ENCODE results near the gene WWOX.

The WWOX gene

GRCh38 chr16:79170555-79171246 lies 1071.2 kb downstream of the WWOX start:
- no peak for DNase-seq (ENCODE audit: low read depth in 3 of 3)

GRCh38 chr16:79171504-79171903 lies 1072.0 kb downstream of the WWOX start:
- no peak for DNase-seq (ENCODE audit: low read depth in 3 of 3)

- DNase-seq (ENCODE audit: low read depth in 3 of 3), result no peak
Measured at GRCh38 chr16:79171931-79172705, 1072.7 kb downstream of the WWOX start.

- DNase-seq (ENCODE audit: low read depth in 3 of 3), result no peak
Measured at GRCh38 chr16:79172976-79173500, 1073.6 kb downstream of the WWOX start.

GRCh38 chr16:79173919-79174318 lies 1074.5 kb downstream of the WWOX start:
- DNase-seq (ENCODE audit: low read depth in 3 of 3), result no peak

GRCh38 chr16:79175286-79176057 lies 1076.0 kb downstream of the WWOX start:
- no peak for DNase-seq (ENCODE audit: low read depth in 3 of 3)

GRCh38 chr16:79177018-79177417 lies 1077.6 kb downstream of the WWOX start:
- no peak for DNase-seq (ENCODE audit: low read depth in 3 of 3)

GRCh38 chr16:79181419-79181818 lies 1082.0 kb downstream of the WWOX start:
- DNase-seq (ENCODE audit: low read depth in 3 of 3), result no peak

GRCh38 chr16:79182616-79183015 lies 1083.2 kb downstream of the WWOX start:
- DNase-seq (ENCODE audit: low read depth in 3 of 3), result no peak

- DNase-seq (ENCODE audit: low read depth in 3 of 3), result no peak
Measured at GRCh38 chr16:79183571-79183970, 1084.1 kb downstream of the WWOX start.

- DNase-seq (ENCODE audit: low read depth in 3 of 3), result no peak
Measured at GRCh38 chr16:79184464-79185030, 1085.1 kb downstream of the WWOX start.

- DNase-seq (ENCODE audit: low read depth in 3 of 3), result no peak
Measured at GRCh38 chr16:79185711-79186110, 1086.3 kb downstream of the WWOX start.

GRCh38 chr16:79186196-79186595 lies 1086.7 kb downstream of the WWOX start:
- DNase-seq (ENCODE audit: low read depth in 3 of 3), result no peak

GRCh38 chr16:79188115-79188738 lies 1088.8 kb downstream of the WWOX start:
- no peak for DNase-seq (ENCODE audit: low read depth in 3 of 3)

- no peak for DNase-seq (ENCODE audit: low read depth in 3 of 3)
Measured at GRCh38 chr16:79188739-79189122, 1089.3 kb downstream of the WWOX start.

- no peak for DNase-seq (ENCODE audit: low read depth in 3 of 3)
Measured at GRCh38 chr16:79190542-79190941, 1091.1 kb downstream of the WWOX start.

GRCh38 chr16:79191933-79192332 lies 1092.5 kb downstream of the WWOX start:
- no peak for DNase-seq (ENCODE audit: low read depth in 3 of 3)

- no peak for DNase-seq (ENCODE audit: low read depth in 3 of 3)
Measured at GRCh38 chr16:79192904-79193303, 1093.5 kb downstream of the WWOX start.

- no peak for DNase-seq (ENCODE audit: low read depth in 3 of 3)
Measured at GRCh38 chr16:79194291-79194690, 1094.8 kb downstream of the WWOX start.

GRCh38 chr16:79195938-79196337 lies 1096.5 kb downstream of the WWOX start:
- no peak for DNase-seq (ENCODE audit: low read depth in 3 of 3)

GRCh38 chr16:79201436-79201835 lies 1102.0 kb downstream of the WWOX start:
- no peak for DNase-seq (ENCODE audit: low read depth in 3 of 3)

- no peak for DNase-seq (ENCODE audit: low read depth in 3 of 3)
Measured at GRCh38 chr16:79202977-79203376, 1103.5 kb downstream of the WWOX start.
